Keratinocyte (primary cell): Measurements from ENCODE around the gene MRPS14.

Experiments used
- CTCF ChIP-seq, 3 experiments: IDR thresholded peaks in 1 of 3; conservative IDR thresholded peaks in 1 of 3; optimal IDR thresholded peaks in 1 of 3; 2 replicates in 2 of 3; 3 replicates in 1 of 3; pipeline versions ENCODE3 to v1.5.1; 2011; ENCODE audit warnings: low read length in 3 of 3, mild to moderate bottlenecking in 3 of 3, moderate library complexity in 2 of 3, control low read depth in 1 of 3, inconsistent platforms in 1 of 3; ENCODE audit not compliant: insufficient read depth in 2 of 3; ENCODE audit errors: extremely low read depth in 1 of 3
- EZH2 ChIP-seq: IDR thresholded peaks from one replicate; pipeline ENCODE4 v1.6.1; 2012; ENCODE audit warnings: inconsistent platforms, mild to moderate bottlenecking, low read length, moderate library complexity

- TF ChIP-seq CTCF (optimal IDR thresholded peaks at IDR 0.05 in 1 of 3, IDR thresholded peaks at IDR 0.05 in 1 of 3, conservative IDR thresholded peaks at IDR 0.05 in 1 of 3; ENCODE audit: extremely low read depth in 1 of 3, insufficient read depth in 2 of 3, low read length in 3 of 3), result no peak
- no peak for TF ChIP-seq EZH2
Observed at GRCh38 chr1:174963529-174964125, 59.6 kb downstream of the MRPS14 start.
